ENCODE data around the gene HSPH1.
"Not testable (repeated sequence)": the region's sequence is repeated elsewhere in the genome, so short reads cannot be mapped to it uniquely, and the experiment has no call there.

The HSPH1 gene

DNA sequence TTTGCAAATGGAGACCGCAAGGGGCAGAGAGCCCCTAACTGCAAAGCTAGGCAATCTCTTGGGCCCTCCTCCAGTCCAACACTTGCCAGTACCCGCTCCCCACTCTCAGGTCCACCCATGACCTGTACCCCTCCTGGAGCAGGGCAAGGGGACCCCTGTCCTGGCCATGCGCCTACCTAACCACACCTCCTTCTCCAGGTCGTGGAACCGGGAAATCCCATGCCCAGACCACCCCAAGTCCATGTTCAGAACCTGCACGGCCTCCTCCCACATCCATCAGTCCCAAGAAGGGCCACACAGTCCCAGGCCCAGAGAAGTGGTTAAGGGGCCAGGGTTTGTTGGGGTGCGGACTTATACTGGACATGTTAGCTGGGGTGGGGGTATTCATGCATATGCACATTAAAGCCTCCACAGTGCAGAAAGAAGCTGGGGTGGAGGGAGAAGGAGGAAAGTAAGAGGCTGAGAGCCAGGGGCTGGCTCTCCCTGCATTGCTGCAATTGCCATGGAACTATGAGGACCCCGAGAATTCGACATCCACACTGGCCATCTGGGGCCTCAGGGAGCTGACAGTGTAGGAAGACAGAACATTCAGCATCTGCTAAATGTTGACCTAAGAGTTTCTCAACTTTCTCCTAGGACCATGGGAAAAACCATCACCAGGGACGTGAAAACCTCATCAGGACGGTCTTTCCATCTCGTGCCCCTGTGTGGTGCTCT is 39.0 kb downstream of the HSPH1 start:
- DNase-seq, result no peak

DNA sequence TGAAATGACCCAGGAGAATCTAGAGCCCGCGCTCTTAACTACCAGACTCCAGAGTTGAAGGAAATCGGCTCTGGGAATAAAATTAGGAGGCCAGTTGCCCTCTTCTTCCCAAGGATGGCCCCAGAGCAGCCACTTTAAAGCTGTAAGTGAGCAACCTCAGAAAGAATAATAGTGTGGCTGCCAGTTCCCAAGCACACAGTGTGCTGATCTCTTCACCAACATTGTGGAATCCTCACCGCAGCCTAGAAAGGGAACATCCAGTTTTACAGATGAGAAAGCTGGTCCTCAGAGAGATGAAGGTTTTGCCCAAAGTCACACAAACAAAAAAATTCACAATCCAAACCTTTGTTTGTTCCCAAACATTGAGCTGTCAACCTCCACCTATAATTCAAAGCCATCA is 39.6 kb downstream of the HSPH1 start:
- no peak for DNase-seq

DNA sequence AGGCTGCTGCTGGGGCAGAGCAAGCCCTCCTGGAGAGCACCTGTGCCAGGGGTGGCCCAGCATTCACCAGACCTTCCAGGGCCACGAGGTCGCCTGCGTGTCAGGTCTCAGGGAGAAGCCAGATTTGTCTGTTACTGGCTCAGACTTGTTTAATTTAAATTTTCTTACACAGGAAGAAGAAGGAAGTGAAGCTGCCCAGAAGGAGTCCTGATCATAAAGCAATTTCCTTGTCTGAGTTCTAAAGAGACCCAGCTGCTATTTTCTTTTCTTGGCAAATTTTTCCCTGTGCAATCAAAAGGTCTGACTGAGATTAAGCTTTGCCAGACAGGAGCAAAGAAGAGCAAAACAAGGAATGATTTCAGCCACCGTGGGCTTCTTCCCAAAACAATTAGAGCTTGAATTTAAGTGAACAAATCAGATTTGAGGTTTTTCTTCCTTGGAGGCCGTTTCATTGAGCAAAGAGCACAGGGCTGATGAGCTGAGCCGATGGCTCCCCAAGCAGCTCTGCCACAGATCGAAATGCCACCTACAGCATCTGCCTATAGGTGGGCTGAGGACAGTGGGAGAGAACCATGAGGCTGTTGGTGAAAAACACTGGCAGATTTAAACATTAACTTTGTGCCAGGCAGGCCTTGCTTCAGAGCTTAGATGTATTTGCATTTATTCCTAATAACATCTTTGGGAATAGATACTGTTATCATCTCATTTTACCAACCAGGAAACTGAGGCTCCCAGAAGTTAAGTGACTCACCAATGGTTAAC is 40.1 kb downstream of the HSPH1 start:
- no peak for DNase-seq

DNA sequence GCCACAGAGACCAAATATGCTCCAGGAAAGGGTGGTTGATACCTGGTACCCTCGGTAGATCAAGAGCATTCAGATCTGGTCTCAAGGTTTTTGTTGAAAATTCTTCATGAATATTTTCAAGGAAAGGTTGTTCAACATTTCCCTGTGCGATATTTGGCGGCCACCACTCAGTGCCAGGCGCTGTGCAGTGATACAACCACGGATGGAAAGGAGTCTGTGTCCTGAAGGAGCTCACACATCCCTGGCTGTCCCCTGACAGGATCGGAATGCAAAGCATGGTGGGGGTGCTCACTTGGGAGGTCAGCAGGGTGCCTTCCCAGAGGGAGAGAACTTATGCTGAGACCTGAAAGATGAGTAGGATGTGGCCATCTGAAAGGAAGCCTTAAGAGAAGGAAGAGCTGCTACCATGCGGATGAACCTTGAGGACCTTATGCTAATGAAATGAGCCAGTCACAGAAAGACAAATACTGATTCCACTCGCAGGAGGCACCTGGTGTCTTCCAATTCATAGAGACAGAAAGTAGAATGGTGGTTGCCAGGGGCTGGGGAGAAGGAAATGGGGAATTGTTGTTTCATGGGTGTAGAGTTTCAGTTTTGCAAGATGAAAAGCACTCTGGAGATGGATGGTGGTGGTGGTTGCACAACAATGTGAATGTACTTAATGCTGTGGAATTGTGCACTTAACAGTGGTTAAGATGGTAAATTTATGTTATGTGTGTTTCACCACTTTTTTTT is 41.6 kb downstream of the HSPH1 start:
- DNase-seq, result no peak

DNA sequence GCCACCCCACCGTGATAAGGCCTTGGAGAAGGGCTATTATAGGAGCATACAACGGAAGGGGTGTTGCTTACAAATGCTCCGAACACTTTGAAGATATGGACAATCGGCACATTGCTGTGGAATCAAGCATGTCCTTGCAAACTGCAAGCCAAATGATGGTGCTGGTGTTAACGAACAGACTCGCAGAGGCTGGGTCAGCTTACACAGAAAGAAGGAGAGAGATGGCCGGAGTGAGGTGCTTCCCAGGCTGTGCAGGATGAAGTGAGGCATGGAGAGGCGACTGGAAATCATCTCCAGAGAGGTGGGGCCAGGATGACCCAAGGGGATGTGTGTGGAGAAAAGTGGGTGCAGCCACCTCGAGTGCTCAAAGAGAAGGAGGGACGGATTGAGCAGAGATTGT is 42.2 kb downstream of the HSPH1 start:
- DNase-seq, result no peak

DNA sequence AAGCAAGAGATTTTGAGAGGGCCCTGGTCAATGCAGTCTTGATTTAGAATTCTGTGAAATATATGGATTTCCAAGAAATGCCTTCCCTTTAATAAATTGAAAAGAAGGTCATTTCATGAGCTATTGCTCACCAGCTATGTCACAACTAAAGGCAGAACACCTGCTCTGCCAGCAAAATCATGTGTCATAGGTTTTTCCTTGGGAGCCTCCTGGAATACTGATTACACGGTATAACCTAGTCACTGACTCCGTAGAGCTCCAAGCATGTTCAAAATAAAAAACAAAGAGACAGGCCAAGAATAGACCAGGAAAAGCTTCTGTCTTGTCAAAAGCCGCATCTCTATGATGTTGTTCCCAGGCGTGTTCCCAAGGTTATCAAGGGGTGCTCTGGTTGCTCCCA is 45.5 kb downstream of the HSPH1 start:
- DNase-seq, result no peak

DNA sequence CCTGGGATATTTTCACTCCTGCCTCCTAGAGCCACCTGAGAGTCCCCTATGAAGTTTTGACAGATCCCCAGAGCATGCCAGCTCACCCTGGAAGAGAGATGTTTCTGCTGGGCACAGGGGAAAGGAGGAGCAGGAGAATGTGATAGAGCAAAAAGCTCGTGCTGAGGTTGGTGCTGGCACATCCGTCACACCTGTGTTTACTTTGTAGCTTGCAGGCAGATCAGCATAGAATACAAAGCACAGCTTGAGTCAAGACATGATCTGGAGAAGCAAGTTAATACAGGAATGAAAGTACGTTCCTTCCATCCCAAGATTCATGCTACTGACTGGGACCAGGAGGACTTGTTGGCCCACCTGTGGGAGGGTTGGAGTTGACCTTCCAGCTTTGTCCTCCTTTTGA is 46.1 kb downstream of the HSPH1 start:
- DNase-seq, result no peak

DNA sequence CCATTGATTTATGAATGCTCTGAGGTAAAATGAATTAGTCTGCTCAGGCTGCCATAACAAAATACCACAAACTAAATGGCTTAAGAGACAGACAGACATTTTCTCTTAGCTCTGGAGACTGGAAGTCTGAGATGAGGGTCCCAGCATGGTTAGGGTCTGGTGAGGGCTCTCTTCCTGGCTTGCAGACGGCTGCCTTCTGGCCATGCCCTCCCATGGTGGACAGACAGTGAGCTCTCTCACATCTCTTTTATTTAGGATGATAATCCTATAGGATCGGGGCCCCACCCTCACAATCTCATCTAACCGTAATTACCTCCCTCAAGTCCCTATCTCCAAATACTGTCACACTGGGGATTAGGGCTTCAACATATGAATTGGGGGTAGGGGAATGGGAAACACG is 47.1 kb downstream of the HSPH1 start:
- DNase-seq, result no peak

DNA sequence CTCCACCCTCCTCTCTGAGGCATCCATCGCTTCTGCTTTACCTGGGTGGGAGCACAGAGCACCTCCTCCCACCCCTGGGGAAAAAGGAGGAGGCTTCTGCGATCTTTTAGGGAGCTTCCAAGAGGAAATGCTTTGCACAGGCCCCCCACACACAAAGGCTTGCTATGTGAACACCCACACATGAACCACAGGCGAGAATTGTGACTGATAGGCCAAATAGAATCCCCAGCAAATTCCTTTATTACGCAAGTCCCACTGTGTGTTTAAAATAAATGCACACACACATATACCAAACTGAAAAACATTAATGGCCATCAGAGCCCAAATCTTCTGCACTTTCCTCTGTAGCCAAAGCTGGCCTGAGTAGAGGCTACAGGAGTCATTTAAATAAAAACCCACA is 50.6 kb downstream of the HSPH1 start:
- no peak for DNase-seq

DNA sequence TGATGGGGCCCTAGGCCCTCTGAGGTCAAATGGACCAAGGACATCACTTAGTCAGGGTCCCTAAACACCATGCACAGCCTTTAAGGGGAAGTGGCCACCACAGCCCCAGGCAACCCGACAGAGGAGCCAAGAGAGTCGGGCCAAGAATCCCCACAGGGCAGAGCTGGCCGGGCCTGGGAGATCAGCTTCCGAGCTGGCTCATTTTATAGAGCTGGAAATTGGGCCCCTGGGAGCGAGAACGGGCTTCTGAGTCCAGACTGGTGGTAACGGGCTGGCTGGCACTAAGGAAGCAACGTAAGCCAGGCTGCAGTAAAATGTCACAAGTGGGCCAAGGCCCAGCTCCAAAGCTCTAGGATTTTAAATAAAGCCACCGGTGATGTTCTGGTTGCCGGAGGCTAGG is 51.1 kb downstream of the HSPH1 start:
- DNase-seq, result no peak

DNA sequence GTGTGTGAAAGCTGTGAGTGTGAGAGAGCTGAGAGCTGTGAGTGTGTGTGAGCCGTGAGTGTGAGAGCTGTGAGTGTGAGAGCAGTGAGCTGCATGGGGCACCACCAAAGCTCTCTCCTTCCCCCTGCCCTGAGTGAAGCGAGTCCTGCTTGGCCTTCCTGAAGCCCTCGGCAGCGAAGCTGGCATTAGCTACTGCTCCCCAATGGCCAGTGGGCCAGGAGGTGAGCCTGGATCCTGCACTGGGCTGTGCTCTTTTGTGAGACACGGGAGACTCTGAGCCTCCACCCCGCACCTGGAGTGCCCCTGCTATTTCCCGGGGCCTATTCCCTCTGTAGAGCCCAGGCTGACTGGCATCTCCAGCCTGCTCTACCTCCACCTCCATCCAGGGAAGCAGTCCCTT is 51.5 kb downstream of the HSPH1 start:
- no peak for DNase-seq

DNA sequence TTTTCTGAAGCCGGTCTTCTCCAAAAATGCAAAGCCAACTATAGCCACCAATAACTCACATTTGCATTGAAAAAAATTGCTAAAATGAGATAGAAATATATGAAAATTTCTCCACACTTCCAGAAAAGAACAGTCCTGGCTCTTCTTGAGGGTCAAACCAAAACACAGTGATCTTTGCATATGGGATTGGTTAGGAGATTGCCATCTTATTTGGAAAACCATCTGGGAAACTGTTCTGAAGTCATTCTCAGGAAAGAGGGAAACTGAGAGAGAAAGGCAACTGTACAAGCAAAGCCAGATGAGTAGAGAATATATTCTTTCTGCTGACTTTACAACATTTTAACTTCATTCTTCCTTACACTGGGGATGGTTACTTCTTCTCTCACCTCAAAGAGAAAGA is 54.6 kb downstream of the HSPH1 start:
- no peak for DNase-seq

DNA sequence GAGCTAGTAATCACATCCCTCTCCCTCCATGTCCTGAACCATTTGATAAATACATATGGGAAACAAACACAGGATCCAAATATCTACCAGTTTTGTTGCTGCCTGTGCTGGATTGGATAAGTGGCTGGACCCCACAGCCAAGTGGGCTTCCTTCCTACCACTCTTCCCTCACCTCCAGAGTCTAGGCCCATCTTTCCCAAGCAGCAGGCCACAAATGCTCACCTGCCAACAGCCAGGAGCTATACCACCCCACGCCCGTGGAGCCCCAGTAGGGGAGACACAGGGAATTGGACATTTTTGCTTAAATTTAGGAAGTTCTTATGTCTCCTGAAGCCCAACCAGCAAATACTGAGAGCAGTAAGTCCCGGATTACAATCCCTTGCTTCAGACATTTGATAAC is 55.8 kb downstream of the HSPH1 start:
- DNase-seq, result no peak

DNA sequence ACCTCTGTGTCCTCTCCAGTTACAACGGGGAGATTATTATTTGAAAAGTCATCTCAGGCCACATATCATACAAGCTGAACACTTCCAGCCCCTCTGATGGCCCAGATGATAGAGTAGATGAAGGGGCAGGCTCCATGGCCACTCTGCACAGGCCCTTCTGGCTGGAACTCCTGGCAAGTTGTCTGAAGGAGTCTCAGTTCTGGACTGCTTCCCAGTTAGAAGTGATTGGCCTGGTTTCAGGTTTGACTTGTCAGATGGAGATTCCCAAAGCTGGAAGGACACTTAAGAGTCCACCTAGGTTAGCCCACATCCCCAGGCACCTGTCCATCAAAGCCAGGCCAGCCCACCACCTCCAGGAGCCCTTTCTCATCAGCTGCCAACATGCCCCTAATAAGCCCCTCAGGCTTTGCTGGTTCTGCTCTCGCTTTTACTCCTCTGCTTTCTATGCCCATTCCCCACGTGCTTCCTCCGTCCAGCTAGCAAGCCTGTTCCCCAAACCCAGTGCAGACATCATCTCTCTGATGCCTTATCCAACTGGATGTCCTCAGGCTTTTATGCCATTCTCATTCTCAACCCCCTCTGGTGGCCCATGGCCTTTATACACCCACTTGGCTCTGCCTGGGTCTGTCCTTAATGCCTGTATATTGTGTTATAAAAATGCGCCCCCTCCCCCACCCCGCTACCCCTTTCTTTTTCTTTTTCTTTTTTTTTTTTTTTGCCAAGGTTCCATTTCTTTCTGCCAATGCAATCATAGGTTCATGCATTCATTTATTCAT is 56.5 kb downstream of the HSPH1 start:
- DNase-seq, result no peak

DNA sequence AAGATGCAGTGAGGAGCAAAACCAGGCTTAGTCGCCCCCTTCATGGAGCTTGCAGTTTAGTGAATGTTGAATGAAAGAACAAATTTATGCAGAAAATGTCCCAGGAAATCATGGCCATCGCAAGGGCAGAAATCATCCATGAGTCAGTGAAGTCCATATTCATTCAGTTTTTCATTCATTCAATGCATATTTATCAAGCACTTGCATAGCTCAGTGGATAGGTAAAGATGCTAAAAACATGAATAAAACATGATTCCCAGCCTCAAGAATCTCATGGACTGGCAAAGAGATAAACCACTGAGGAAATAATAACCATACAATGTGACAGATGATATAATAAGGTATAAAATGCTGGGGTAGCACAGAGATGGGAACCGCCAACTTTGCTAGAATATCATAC is 58.8 kb downstream of the HSPH1 start:
- DNase-seq, result no peak

DNA sequence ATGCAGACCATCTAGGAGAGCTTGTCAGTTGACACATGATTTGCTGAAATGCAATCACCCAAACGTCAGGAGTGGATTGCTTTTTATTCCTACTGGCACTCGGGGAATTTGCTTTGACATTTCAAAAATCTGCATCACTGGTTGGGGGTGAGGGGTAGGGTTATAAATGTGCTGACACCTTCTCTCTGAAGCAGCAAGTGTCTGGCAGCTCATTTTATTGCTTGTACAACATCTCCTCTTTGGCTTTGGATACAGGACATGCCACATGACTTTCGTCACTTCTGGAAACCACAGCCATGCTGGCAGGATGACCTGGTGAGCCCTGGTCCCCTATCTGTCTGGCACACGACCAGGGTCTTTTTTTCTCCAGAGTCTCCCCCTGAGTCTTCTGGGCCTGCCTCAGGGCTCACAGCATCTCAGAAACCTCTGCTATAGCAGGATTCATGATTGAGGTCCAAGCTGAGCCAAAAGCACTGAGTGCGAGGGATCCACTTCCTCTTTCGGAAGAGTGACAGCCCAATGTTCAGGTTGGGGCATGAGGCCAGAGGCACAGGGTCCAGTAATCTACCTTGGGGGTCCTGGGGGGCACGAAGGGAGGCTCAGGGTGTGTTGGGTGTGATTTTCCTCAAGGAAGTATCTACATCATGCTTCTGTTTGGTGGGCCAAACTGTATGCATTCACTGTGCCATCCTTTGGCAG is 60.1 kb downstream of the HSPH1 start:
- DNase-seq, result no peak

DNA sequence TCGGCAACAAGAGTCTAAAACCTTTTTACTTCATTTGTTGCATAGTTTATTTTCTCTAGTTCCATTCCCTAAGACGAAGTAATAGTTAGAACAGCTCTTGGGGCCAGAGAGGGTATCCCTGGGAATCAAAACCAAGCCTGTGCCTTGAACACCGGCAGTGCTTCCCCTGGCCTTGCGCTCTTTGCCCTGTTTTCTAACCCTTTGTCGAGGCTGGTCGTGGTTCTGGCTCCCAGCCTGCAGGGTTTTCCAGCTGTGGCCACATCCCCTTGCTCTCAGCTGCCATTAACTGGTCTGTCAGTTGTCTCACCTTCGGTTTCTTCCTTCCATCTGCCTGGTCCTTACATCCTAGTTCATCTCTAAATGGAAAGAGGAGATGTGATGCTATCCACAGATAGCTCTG is 61.0 kb downstream of the HSPH1 start:
- no peak for DNase-seq

DNA sequence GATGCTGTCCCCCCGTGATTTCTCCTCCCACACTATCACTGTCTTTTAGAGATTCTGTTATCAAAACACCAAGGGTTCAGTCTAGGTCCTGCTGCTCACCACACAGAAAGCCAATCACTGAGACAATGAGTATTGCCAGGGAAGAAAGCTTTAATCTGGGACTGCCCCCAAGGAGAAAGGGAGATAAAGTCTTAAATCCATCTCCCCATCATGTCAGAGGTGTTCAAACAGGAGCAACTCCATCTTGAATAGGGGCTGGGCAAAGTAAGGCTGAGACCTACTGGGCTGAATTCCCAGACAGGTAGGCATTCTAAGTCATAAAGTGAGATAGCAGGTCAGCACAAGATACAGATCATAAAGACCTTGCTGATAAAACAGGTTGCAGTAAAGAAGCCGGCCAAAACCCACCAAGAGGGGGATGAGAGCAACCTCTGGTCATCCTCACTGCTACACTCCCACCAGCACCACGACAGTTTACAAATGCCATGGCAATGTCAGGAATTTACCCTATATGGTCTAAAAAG is 63.7 kb downstream of the HSPH1 start:
- DNase-seq, result not testable (repeated sequence)

DNA sequence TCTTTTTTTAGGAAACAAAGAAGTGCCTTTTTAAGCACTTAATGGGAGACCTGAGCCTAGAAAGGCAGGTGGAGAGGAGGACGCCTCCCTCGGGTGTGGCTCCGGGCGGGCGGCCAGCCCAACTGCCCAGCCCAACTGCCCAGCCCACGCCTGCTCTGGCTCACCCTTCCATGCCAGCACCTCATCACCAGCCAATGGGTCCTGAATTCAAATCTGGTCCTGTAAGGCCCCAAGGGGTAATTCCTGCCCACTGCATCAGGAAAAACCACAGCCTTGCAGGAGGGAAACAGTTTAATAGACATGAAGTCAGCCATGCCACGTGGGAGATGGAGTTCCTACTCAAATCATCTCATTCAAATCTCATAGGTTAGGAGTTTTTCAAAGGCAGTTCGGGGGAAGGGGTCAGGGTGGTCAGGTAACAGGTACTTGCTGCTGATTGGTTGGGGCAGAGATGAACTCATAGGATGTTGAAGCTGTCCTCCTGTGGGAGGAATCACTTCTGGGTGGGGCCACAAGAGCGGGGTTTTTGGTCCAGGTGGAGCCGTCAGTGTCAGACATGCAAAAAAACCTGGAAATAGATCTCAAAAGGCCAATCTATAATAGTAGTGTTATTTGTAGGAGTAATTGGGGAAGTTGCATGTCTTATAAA is 64.9 kb downstream of the HSPH1 start:
- DNase-seq, result no peak

DNA sequence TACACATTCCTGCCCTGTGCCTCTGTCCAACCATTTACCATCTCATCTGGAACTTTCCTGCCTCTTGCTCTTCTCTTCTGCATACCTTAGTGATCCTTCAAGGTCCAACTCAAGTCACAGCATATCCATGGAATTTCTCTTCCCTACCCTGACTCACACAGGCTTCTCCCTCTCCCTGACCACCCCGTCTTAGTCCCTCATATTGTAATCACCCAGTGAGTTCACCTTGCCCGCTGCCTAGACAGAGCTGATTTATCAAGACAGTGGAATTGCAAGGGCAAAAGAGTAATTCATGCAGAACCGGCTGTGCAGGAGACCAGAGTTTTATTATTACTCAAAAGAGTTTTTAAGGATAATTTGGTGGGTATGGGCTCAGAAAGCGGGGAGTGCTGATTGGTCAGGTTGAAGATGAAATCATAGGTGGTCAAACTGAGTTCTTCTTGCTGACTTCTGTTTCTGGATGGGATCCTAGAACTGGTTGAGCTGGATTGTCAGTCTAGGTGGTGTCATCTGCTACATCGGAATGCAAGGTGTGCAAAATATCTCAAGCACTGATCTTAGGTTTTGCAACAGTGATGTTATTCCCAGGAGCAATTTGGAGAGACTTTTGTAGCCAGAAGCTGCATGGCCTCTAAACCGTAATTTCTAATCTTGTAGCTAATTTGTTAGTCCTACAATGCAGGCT is 67.2 kb downstream of the HSPH1 start:
- DNase-seq, result no peak

All from OCI-M1 (cell line).